ENCODE measurements around the gene HPSE2.

DNA sequence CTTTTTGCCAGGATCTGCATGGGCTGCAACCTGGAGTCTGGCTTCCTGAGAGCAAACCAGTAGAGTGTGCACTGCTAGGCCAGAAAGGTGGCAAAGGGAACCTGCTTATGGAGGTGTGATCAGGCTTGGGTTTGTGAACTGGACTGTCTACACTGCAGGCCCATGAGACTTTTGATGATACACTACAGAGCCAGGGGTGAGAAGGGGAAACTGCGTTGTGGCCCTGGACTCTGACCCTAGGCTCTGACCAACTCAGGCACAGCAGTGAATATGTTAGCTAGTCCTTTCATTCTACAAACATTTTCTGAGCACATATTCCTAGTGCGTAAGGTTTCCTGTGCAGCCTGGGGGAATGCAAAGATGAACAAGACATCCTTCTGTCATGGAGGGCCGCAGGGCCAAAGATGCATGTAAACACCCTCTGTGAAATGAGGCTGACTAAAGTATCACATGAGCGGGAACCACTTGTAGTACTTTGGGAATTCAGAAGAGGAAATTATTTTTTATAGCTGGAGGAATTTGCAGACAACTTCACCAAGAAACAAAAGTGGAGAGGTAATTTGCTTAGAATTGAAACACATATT is 725.1 kb downstream of the HPSE2 start:
- no peak for TF ChIP-seq POLR2A (IDR thresholded peaks at IDR 0.05; ENCODE audit: low read length)
- no peak for TF ChIP-seq GATA1 (IDR thresholded peaks at IDR 0.05; ENCODE audit: low read depth, low read length)
